ENCODE data around the gene SAFB. TPM values are rescaled to one million over a fixed set of nuclear protein-coding genes. Genes with fewer than 3 reads are reported as not detected.

SAFB gene
- total RNA-seq, 2 donors from 2014 or later = 28.6 to 101 TPM

GRCh38 chr19:5609881-5610448 lies 12.9 kb upstream of the SAFB start:
- H3K9me3 ChIP-seq = no peaks in the 10 kb centered on the region
- no peaks in the 10 kb centered on the region for H3K27me3 ChIP-seq (replicated peaks; ENCODE audit: insufficient read depth)
- H3K4me3 ChIP-seq = no peak overlapping the region
- DNase-seq (ENCODE audit: low spot score) (no peak), ATAC-seq (ENCODE audit: insufficient number of reproducible peaks, low FRiP score, low read depth) (no peak)
- H3K36me3 ChIP-seq = peaks cover 64% of the 10 kb centered on the region
- TF ChIP-seq, protein P1, sequence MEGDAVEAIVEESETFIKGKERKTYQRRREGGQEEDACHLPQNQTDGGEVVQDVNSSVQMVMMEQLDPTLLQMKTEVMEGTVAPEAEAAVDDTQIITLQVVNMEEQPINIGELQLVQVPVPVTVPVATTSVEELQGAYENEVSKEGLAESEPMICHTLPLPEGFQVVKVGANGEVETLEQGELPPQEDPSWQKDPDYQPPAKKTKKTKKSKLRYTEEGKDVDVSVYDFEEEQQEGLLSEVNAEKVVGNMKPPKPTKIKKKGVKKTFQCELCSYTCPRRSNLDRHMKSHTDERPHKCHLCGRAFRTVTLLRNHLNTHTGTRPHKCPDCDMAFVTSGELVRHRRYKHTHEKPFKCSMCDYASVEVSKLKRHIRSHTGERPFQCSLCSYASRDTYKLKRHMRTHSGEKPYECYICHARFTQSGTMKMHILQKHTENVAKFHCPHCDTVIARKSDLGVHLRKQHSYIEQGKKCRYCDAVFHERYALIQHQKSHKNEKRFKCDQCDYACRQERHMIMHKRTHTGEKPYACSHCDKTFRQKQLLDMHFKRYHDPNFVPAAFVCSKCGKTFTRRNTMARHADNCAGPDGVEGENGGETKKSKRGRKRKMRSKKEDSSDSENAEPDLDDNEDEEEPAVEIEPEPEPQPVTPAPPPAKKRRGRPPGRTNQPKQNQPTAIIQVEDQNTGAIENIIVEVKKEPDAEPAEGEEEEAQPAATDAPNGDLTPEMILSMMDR (IDR thresholded peaks at IDR 0.05) = no peak
- H3K27ac ChIP-seq = no peak overlapping the region
- H3K4me1 ChIP-seq (ENCODE audit: control insufficient read depth in 1 of 2, low read depth in 2 of 2) = no peaks in the 10 kb centered on the region

- H3K9me3 ChIP-seq = no peaks in the 10 kb centered on the region
- TF ChIP-seq, protein P1 (IDR thresholded peaks at IDR 0.05) = no peak
- peaks cover 0 to 7% of the 10 kb centered on the region in 2 donors for H3K4me1 ChIP-seq (ENCODE audit: control insufficient read depth in 1 of 2, low read depth in 2 of 2)
- no peak for DNase-seq (ENCODE audit: low spot score)
- peaks cover 64% of the 10 kb centered on the region for H3K36me3 ChIP-seq
- no peaks in the 10 kb centered on the region for H3K27me3 ChIP-seq (replicated peaks; ENCODE audit: insufficient read depth)
- no peak for ATAC-seq (ENCODE audit: insufficient number of reproducible peaks, low FRiP score, low read depth)
- H3K4me3 ChIP-seq = no peak overlapping the region
- H3K27ac ChIP-seq = no peak overlapping the region
Measured at GRCh38 chr19:5612891-5613865, 9.7 kb upstream of the SAFB start.

DNA sequence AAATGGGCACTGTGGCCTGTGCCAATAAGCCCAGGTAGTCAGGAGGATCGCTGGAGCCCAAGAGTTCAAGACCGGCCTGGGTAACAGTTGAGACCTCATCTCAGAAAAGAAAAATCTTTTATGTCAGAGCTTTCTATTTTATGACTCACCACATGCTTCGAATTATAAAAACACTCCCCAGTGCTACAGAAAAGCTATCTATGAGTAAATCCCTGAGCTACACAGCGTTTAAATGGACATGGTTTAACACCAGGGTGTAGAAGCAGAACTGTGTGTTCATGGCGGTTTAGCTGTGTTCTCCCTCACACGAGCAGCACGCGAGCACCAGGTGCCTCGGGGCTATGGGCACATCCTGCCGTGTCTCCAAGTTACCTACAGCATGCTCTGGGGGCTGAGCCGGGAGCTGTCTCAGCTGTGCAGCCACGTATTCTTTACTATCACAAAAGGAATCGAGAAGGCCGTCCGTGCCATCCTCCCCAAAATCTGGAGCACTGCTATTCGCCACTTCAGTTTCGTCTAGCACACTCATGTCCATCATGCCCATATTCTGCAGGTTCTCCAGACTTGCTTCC lies 7.0 kb upstream of the SAFB start:
- no peak for DNase-seq (ENCODE audit: low spot score)
- H3K27me3 ChIP-seq (replicated peaks; ENCODE audit: insufficient read depth) = no peaks in the 10 kb centered on the region
- TF ChIP-seq, protein P1 (IDR thresholded peaks at IDR 0.05) = no peak
- no peak for ATAC-seq (ENCODE audit: insufficient number of reproducible peaks, low FRiP score, low read depth)
- no peaks in the 10 kb centered on the region for H3K9me3 ChIP-seq
- H3K4me3 ChIP-seq = no peak overlapping the region
- H3K27ac ChIP-seq = no peak overlapping the region
- peaks cover 45% of the 10 kb centered on the region for H3K36me3 ChIP-seq
- H3K4me1 ChIP-seq (ENCODE audit: control insufficient read depth in 1 of 2, low read depth in 2 of 2) = peaks cover 14 to 33% of the 10 kb centered on the region in 2 donors

- Histone ChIP-seq H3K9me3 (no peaks in the 10 kb centered on the region), H3K36me3 (peaks cover 40% of the 10 kb centered on the region), H3K27me3 (replicated peaks; ENCODE audit: insufficient read depth) (no peaks in the 10 kb centered on the region), H3K27ac (no peak overlapping the region), H3K4me3 (no peak overlapping the region), H3K4me1 (ENCODE audit: control insufficient read depth in 1 of 2, low read depth in 2 of 2) (peaks cover 23 to 39% of the 10 kb centered on the region in 2 donors)
- ATAC-seq (ENCODE audit: insufficient number of reproducible peaks, low FRiP score, low read depth) (no peak), DNase-seq (ENCODE audit: low spot score) (no peak)
- TF ChIP-seq, protein P1 (IDR thresholded peaks at IDR 0.05) = no peak
Measured at GRCh38 chr19:5617080-5617479, 5.8 kb upstream of the SAFB start.

DNA sequence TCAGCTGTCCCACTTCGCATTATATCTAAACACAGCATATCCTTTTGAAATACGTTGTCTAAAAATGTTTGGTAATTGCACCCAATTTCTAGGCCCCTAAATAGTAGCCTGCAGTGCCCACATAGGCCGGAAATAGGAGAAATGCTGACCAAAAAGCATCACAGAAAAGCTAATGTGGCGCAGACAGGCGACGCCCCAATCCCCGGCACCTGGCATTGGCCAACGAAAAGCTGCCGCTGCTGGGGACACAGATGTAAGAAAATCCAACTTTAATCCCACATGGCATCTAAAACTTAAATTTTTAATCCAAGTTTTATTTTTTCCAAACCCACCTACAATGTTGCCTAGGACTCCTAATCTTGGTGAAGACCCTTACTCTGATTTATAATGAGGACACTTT lies 4.3 kb upstream of the SAFB start:
- no peaks in the 10 kb centered on the region for H3K9me3 ChIP-seq
- TF ChIP-seq, protein P1 (IDR thresholded peaks at IDR 0.05) = no peak
- peaks cover 23 to 39% of the 10 kb centered on the region in 2 donors for H3K4me1 ChIP-seq (ENCODE audit: control insufficient read depth in 1 of 2, low read depth in 2 of 2)
- peaks cover 27% of the 10 kb centered on the region for H3K36me3 ChIP-seq
- no peaks in the 10 kb centered on the region for H3K27me3 ChIP-seq (replicated peaks; ENCODE audit: insufficient read depth)
- H3K4me3 ChIP-seq = no peak overlapping the region
- H3K27ac ChIP-seq = no peak overlapping the region
- no peak for ATAC-seq (ENCODE audit: insufficient number of reproducible peaks, low FRiP score, low read depth)
- no peak for DNase-seq (ENCODE audit: low spot score)
